ENCODE measurements around the gene SPAG17. TPM values are rescaled to one million over a fixed set of nuclear protein-coding genes. Genes with fewer than 3 reads are reported as not detected.

The SPAG17 gene
- total and polyA plus RNA-seq, 2 experiments from 2014 or later = 1.0 to 1.1 TPM

DNA sequence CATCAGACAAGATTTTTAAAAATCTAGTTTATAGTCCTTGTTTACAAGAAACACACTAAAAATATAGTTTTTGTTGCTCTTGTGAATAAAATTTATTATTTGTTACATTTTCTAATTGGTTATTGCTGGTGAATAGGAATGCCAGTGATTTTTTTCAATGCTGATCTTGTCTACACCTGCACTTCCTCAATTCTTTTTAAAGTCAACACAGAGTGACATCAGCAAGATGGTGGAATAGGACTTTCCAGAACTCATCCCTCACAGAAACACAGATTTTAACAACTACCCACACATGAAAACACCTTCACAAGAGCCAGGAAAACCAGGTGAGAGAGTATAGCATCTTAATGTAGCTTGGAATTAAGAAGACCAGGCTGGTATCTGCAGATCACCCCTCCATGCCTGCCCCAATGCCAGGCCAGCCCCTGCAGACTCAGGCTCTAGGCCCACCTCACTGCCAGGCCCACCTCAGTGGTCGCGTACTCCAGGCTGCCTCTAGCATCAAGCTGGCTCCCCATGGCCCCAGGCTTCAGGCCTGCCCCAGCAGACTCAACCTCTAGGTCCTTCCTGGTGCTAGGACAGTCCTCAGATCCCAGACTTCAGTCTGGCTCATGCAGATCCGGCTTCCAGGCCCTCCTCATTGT, 137.9 kb downstream of the SPAG17 start:
- Histone ChIP-seq H3K4me3 (no peak overlapping the region), H3K4me1 (ENCODE audit: insufficient read depth) (no peaks in the 10 kb centered on the region), H3K9me2 (ENCODE audit: insufficient read depth) (no peaks in the 10 kb centered on the region), H2AFZ (no peak overlapping the region), H3F3A (replicated peaks; ENCODE audit: low read depth) (no peaks in the 10 kb centered on the region), H3K27ac (ENCODE audit: low read depth) (no peak overlapping the region), H3K4me2 (no peak overlapping the region), H3K36me3 (ENCODE audit: insufficient read depth) (no peaks in the 10 kb centered on the region), H4K20me1 (replicated peaks; ENCODE audit: insufficient read depth) (no peaks in the 10 kb centered on the region), H3K27me3 (ENCODE audit: insufficient read depth) (no peaks in the 10 kb centered on the region), H3K79me2 (replicated peaks; ENCODE audit: insufficient read depth) (no peaks in the 10 kb centered on the region)
- H3K9me3 Mint-ChIP-seq = no peaks in the 10 kb centered on the region
- no peak overlapping the region for H3K27ac Mint-ChIP-seq
- H3K4me1 Mint-ChIP-seq = no peaks in the 10 kb centered on the region
- ATAC-seq (no peak), DNase-seq (ENCODE audit: low spot score) (no peak)
- no peaks in the 10 kb centered on the region for H3K36me3 Mint-ChIP-seq (ENCODE audit: low read depth)
- peaks cover 2% of the 10 kb centered on the region for H3K27me3 Mint-ChIP-seq (ENCODE audit: insufficient read depth, low read depth, poor library complexity)
- H3K4me3 Mint-ChIP-seq = no peak overlapping the region
- TF ChIP-seq, protein P1, sequence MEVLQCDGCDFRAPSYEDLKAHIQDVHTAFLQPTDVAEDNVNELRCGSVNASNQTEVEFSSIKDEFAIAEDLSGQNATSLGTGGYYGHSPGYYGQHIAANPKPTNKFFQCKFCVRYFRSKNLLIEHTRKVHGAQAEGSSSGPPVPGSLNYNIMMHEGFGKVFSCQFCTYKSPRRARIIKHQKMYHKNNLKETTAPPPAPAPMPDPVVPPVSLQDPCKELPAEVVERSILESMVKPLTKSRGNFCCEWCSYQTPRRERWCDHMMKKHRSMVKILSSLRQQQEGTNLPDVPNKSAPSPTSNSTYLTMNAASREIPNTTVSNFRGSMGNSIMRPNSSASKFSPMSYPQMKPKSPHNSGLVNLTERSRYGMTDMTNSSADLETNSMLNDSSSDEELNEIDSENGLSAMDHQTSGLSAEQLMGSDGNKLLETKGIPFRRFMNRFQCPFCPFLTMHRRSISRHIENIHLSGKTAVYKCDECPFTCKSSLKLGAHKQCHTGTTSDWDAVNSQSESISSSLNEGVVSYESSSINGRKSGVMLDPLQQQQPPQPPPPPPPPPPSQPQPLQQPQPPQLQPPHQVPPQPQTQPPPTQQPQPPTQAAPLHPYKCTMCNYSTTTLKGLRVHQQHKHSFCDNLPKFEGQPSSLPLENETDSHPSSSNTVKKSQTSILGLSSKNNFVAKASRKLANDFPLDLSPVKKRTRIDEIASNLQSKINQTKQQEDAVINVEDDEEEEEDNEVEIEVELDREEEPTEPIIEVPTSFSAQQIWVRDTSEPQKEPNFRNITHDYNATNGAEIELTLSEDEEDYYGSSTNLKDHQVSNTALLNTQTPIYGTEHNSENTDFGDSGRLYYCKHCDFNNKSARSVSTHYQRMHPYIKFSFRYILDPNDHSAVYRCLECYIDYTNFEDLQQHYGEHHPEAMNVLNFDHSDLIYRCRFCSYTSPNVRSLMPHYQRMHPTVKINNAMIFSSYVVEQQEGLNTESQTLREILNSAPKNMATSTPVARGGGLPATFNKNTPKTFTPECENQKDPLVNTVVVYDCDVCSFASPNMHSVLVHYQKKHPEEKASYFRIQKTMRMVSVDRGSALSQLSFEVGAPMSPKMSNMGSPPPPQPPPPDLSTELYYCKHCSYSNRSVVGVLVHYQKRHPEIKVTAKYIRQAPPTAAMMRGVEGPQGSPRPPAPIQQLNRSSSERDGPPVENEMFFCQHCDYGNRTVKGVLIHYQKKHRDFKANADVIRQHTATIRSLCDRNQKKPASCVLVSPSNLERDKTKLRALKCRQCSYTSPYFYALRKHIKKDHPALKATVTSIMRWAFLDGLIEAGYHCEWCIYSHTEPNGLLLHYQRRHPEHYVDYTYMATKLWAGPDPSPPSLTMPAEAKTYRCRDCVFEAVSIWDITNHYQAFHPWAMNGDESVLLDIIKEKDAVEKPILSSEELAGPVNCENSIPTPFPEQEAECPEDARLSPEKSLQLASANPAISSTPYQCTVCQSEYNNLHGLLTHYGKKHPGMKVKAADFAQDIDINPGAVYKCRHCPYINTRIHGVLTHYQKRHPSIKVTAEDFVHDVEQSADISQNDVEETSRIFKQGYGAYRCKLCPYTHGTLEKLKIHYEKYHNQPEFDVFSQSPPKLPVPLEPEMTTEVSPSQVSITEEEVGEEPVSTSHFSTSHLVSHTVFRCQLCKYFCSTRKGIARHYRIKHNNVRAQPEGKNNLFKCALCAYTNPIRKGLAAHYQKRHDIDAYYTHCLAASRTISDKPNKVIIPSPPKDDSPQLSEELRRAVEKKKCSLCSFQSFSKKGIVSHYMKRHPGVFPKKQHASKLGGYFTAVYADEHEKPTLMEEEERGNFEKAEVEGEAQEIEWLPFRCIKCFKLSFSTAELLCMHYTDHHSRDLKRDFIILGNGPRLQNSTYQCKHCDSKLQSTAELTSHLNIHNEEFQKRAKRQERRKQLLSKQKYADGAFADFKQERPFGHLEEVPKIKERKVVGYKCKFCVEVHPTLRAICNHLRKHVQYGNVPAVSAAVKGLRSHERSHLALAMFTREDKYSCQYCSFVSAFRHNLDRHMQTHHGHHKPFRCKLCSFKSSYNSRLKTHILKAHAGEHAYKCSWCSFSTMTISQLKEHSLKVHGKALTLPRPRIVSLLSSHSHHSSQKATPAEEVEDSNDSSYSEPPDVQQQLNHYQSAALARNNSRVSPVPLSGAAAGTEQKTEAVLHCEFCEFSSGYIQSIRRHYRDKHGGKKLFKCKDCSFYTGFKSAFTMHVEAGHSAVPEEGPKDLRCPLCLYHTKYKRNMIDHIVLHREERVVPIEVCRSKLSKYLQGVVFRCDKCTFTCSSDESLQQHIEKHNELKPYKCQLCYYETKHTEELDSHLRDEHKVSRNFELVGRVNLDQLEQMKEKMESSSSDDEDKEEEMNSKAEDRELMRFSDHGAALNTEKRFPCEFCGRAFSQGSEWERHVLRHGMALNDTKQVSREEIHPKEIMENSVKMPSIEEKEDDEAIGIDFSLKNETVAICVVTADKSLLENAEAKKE (CRISPR knock-in tag; IDR thresholded peaks at IDR 0.05) = no peak
- TF ChIP-seq, protein P2, sequence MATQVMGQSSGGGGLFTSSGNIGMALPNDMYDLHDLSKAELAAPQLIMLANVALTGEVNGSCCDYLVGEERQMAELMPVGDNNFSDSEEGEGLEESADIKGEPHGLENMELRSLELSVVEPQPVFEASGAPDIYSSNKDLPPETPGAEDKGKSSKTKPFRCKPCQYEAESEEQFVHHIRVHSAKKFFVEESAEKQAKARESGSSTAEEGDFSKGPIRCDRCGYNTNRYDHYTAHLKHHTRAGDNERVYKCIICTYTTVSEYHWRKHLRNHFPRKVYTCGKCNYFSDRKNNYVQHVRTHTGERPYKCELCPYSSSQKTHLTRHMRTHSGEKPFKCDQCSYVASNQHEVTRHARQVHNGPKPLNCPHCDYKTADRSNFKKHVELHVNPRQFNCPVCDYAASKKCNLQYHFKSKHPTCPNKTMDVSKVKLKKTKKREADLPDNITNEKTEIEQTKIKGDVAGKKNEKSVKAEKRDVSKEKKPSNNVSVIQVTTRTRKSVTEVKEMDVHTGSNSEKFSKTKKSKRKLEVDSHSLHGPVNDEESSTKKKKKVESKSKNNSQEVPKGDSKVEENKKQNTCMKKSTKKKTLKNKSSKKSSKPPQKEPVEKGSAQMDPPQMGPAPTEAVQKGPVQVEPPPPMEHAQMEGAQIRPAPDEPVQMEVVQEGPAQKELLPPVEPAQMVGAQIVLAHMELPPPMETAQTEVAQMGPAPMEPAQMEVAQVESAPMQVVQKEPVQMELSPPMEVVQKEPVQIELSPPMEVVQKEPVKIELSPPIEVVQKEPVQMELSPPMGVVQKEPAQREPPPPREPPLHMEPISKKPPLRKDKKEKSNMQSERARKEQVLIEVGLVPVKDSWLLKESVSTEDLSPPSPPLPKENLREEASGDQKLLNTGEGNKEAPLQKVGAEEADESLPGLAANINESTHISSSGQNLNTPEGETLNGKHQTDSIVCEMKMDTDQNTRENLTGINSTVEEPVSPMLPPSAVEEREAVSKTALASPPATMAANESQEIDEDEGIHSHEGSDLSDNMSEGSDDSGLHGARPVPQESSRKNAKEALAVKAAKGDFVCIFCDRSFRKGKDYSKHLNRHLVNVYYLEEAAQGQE (IDR thresholded peaks at IDR 0.05; ENCODE audit: unreplicated experiment) = no peak
- TF ChIP-seq ZNF331 (CRISPR knock-in tag; IDR thresholded peaks at IDR 0.05; ENCODE audit: low read depth) (no peak), ZNF114 (CRISPR knock-in tag; IDR thresholded peaks at IDR 0.05) (no peak), NANOG (IDR thresholded peaks at IDR 0.05; ENCODE audit: borderline replicate concordance) (no peak), POLR2AphosphoS5 (IDR thresholded peaks at IDR 0.05; ENCODE audit: low read depth) (no peak), JUNB (IDR thresholded peaks at IDR 0.05; ENCODE audit: unreplicated experiment) (no peak), CREB1 (CRISPR knock-in tag; IDR thresholded peaks at IDR 0.05; ENCODE audit: low read depth) (no peak), EZH2 (IDR thresholded peaks at IDR 0.05; ENCODE audit: low read depth, unreplicated experiment) (no peak), EZH2phosphoT487 (IDR thresholded peaks at IDR 0.05; ENCODE audit: unreplicated experiment) (no peak), STAT1 (IDR thresholded peaks at IDR 0.05; ENCODE audit: unreplicated experiment) (no peak)
- TF ChIP-seq, protein P3, sequence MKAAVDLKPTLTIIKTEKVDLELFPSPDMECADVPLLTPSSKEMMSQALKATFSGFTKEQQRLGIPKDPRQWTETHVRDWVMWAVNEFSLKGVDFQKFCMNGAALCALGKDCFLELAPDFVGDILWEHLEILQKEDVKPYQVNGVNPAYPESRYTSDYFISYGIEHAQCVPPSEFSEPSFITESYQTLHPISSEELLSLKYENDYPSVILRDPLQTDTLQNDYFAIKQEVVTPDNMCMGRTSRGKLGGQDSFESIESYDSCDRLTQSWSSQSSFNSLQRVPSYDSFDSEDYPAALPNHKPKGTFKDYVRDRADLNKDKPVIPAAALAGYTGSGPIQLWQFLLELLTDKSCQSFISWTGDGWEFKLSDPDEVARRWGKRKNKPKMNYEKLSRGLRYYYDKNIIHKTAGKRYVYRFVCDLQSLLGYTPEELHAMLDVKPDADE (IDR thresholded peaks at IDR 0.05) = no peak
- TF ChIP-seq, protein P4, sequence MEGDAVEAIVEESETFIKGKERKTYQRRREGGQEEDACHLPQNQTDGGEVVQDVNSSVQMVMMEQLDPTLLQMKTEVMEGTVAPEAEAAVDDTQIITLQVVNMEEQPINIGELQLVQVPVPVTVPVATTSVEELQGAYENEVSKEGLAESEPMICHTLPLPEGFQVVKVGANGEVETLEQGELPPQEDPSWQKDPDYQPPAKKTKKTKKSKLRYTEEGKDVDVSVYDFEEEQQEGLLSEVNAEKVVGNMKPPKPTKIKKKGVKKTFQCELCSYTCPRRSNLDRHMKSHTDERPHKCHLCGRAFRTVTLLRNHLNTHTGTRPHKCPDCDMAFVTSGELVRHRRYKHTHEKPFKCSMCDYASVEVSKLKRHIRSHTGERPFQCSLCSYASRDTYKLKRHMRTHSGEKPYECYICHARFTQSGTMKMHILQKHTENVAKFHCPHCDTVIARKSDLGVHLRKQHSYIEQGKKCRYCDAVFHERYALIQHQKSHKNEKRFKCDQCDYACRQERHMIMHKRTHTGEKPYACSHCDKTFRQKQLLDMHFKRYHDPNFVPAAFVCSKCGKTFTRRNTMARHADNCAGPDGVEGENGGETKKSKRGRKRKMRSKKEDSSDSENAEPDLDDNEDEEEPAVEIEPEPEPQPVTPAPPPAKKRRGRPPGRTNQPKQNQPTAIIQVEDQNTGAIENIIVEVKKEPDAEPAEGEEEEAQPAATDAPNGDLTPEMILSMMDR (conservative IDR thresholded peaks at IDR 0.05; ENCODE audit: low read depth in 2 of 2) = no peak
